IPS-NIHi7 (cell line): Measurements from ENCODE around the gene SLC22A1.
"Not testable (repeated sequence)": the region's sequence is repeated elsewhere in the genome, so short reads cannot be mapped to it uniquely, and the experiment has no call there.

Experiments
- DNase-seq: peaks from one replicate; pipeline ENCODE4 v3.0.0; 2012; ENCODE audit warnings: mixed read lengths; ENCODE audit errors: extremely low spot score

Gene SLC22A1

DNA sequence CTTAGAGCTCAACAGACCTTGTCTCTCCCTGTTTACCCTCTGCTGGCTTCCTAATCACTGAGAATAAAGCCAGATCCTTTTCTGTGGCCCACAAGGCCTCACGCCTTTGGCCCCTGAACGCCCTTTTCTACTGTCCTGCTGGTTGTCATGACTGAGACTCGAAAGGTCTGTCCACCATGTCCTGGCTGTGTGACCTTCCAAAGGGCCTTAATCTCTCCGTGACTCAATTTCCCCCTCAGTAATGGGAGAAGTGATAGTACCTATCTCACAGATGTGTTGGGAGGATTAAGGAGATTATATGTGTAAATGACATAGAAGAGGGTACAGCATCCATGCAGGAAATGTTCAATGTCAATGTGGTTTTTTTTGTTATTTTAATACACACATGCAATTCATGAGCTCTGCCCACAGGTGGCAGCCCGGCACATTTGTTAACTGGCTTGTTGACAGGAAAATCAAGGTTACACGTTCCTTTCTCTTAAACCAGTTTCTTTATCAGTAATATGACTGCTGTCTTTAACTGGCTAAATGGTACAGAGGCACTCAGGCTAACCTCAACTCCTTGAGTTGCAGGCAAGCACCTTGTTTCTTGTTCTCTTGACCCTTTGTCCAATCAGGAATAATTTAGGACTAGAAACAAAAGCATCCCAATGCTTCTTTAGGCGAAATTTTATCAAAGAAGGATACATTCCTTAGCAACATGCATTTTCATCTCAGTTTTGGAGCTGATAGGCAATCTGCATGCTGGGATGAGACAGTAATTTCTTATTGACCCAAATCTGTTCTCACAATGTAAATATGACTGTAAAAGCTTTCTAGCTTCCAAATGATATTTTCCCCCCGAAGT, 16.6 kb downstream of the SLC22A1 start:
- DNase-seq, result peak; percentile 65

GRCh38 chr6:160138839-160139419, 17.3 kb downstream of the SLC22A1 start:
- no peak for DNase-seq

- DNase-seq, result peak; percentile 48
Measured at GRCh38 chr6:160139420-160139851, 17.8 kb downstream of the SLC22A1 start.

GRCh38 chr6:160140493-160140892, 18.9 kb downstream of the SLC22A1 start:
- DNase-seq, result not testable (repeated sequence)

- DNase-seq, result no peak
Measured at GRCh38 chr6:160141001-160141726, 19.5 kb downstream of the SLC22A1 start.

DNA sequence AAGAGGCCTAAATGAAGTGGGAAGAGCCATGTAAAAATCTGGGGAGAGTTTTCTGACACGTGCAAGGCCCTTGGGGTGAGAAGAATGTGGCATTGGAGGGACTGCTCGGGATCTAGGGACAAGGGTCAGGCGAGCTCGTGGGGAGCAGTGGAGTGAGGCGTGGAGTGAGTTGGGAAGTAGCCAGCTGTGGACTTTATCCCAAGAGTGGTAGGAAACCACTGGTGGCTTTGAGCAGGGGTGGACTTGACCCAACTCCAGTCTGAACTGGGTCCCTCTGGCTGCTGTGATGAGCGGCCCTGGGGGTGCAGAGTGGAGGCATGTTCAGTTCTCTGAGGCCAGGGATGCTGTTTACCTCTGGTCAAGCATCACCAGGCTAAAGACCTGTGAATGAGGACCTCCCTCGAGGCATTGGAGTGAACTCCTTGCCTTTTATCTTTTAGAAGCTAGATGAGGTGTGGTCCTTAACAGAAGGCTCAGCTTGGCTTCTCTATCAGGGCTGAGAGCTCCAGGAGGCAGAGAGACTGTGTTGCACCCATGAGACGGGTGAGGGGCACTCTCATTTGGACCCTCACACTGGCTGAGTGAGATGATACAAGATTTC, 20.6 kb downstream of the SLC22A1 start:
- no peak for DNase-seq

GRCh38 chr6:160146454-160147145, 25.0 kb downstream of the SLC22A1 start:
- DNase-seq, result no peak

DNA sequence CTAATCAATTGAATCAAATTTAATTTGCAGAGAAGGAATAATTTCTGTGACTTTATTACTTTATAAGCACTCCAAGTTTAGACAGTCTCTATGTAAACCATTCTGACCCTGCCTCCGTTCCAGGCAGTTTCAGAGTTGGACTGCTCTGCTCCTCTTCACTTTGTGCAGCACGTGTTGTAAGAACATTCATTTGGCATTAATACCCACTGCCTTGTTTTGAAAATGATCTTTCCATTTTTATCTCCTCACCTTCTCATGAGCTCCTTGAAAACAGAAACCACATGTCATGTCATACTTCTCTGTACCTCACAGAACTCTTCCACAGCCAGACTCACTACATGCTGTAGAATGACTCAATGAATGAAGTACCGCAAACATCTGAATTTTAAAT, 25.5 kb downstream of the SLC22A1 start:
- DNase-seq, result no peak

DNA sequence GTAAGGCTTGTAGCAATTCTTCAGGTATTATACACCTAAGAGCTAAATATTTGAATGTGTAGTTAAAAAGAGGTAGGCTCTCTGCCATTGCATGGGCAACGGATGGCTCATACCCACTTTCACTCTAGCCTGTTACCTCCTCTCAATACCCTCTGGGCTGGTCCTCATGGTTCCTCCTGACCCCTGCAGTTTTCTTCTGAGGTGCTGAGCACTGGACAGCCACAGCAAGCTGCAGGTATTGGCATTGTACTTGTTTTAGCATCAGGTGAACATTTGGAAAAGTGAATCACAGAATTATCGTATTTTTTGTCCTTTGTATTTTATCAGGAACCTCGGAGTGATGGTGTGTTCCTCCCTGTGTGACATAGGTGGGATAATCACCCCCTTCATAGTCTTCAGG, 32.9 kb downstream of the SLC22A1 start:
- no peak for DNase-seq

DNA sequence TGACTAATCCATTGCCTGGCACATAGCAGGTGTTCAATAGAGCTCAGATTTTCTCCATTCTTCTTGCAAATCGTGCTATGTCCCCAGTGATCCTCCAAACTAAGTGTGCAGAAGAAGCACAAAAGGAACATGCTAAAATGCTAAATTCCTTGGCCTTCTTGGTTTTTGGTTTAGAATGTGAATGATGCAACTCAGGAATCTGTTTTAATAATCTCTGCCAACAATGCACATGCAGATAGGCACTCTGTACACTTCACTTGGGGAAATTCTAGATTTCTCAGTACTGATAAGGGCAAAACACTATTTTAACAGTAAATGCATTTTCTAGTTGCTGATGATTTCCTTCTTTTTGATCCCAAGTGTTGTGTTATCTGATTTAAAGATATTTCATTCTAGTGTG, 35.2 kb downstream of the SLC22A1 start:
- no peak for DNase-seq

DNA sequence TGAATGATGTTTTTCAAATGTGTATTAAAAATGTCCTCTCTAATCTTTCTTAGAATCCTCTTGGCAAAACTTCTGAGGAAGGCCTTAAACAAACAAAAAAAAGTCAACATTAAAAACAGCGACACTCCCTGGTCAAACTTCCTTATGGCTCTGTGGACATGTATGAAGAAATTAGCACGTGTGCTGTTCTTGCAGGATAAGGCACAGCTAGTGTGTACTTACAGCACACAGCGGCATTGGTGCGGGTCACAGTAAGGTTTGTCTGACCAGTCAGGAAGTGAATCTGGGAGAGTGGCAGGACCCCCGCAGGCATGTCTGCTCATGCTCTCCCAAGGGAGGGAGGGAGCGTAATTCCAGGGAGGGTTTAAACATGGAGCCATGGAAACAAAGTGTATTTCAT, 38.8 kb downstream of the SLC22A1 start:
- DNase-seq, result no peak

- no peak for DNase-seq
Measured at GRCh38 chr6:160160929-160161646, 39.5 kb downstream of the SLC22A1 start.

- no peak for DNase-seq
Measured at GRCh38 chr6:160161647-160161986, 40.0 kb downstream of the SLC22A1 start.

DNA sequence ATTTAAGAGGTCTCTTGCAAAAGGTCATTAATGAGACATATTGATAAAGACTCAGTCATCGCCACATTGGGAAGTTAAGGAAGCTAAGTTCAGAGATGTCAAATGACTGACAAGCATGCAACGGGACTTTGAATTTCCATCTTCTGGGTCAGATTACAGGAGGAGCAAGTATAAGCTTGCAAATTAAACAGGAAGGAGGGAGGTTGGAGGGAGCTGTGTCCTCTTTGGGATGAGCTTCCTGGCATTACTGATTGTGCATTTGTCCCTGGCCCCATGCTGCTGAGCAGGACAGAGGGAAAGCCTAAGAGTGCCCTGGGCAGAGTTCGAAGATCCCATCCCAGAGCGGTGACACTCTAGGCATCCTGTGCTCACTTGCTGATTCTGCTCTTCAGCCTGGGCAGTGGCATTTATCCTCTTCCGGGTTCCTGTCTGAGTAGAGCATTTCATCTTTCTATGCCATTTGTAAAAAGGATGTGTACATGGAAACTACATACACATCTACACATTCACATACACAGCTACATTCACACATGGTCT, 40.5 kb downstream of the SLC22A1 start:
- no peak for DNase-seq

DNA sequence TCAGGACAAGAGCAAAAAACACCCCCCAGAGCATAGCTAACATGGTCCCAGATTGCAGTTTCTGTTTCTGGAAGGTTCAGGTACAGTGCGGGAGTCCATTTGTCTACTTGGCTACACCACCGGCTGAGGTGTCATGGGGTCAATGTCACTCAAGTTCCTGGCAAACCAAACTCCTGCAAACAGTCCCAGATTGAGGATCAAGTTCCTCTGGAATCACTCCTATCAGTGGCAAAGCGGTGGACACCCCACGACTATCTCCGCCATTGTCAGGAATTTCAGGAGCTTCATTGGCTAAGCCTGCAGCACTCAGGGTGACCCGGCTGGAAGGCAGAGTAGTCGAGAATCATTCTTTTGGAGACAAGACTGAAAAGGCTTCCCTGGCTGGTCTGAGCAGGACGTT, 41.8 kb downstream of the SLC22A1 start:
- no peak for DNase-seq

GRCh38 chr6:160163912-160164311, 42.3 kb downstream of the SLC22A1 start:
- DNase-seq, result no peak

DNA sequence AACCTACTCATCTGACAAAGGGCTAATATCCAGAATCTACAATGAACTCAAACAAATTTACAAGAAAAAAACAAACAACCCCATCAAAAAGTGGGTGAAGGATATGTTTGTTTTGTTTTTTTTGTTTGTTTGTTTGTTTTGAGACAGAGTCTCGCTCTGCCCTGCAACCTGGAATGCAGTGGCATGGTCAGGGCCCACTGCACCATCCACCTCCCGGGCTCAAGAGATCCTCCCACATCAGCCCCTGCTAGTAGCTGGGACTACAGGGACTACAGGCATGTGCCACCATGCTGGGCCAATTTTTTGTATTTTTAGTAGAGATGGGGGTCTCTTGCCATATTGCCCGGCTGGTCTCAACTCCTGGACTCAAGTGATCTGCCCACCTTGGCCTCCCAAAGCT, 44.3 kb downstream of the SLC22A1 start:
- DNase-seq, result not testable (repeated sequence)

DNA sequence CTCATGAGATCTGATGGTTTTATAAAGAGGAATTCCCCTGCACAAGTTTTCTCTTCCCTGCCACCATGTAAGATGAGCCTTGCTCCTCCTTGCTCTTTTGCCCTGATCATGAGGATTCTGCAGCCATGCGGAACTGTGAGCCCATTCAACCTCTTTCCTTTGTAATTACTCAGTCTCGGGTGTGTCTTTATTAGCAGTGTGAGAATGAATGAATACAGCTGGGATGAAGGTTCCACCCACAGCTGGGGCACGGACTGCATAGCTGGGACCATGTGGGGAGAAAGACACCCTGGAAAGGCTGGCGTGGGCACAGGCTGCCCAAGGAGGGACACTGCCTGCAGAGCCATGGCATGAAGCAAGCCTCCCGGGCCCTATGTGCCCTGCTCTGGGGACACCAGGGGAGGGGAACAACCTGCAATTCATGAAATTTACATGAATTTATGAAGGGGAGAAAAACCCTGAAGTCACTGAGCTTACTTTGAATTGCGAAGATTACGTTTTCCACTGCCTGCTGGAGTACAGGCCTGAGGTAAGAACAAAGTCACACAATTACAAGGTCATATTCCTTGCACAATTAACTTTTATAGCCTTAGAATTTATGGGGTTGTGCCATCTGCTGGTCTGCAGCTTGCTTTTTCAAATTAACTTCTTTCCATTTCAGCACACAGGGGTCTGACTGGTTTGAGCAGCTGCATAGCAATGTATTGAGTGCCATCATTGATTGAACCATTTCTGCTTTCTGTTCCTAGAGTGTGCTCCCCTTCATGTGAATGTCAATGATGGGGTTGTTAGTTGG, 46.2 kb downstream of the SLC22A1 start:
- no peak for DNase-seq

DNA sequence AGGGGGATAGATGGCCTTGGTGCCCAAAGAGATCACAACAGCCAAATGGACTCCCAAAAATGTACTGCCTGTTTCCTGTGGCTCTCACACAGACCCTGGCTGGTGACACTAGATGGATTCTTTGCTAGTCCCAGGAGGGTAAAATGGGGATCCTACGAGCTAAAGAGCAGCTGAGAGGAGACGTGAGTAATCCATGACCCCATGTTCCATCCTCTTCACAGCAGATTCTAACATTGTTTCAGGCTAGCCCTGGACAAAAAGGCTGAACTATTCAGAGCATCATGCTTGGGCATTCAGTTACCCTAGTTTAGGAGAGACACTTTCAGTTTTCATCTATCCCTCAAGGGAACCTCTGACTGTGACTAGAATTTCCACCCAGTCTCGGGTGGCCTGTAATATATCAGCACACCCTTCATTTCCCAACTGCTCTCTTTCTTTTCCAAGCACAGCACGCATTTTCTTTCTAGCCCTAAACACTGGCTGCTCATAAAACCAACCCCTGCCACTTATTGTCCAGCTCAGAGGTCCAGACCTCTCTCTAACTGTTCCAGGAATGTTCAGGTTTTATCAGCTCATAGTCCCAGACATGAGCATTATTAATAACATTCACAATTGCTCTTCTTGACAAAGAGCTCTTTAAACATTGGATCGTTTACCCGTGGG, 48.5 kb downstream of the SLC22A1 start:
- no peak for DNase-seq

GRCh38 chr6:160172704-160173103, 51.1 kb downstream of the SLC22A1 start:
- DNase-seq, result no peak
